HG03159 (cell line): ENCODE measurements around the gene C11orf24.

Experiments
- ATAC-seq: cut with Tn5 transposase; IDR thresholded peaks from one replicate; pipeline ENCODE4 v1.9.1; 2021; ENCODE audit warnings: mild to moderate bottlenecking, moderate library complexity; ENCODE audit not compliant: unreplicated experiment

C11orf24 gene

DNA sequence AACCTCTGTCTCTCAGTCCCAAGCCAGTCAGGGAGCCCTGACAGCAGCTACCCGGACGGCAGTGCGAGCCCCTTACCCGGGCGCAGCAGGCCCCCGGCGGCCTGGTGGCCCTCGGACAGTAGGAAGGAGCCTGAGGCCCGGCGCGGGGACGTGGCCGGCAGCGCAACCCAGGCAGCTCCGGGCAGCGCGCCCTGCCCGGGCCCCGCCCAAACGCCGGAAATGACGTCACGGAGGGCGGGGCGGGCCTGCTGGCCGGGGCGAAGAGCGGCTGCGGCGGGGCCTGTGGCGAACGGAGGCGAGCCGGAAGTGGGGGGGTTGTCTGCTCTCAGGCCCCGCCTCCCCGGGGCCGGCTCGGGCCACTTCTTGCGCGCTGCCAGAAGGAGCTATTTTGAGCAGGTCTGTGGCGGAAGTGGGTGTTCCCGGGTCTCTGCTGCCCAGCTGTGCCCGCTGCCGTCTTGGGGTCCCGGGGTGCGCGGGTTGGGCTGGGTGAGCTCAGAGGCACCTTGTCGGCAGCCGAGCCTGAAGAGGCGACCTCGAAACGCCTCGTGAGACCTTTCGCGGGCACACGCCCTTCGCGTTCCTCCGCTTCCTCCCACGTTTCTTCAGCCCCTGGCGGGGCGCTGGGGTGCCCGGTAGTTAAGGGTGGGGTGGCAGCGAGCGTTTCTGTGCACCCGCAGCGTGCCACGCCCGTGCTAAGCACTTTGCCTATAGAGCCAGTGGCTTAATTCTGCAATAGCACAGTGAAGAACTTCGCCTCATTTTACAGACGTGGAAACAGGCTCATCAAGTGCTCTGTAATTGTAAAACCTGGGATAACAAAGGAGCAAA lies at the start of gene C11orf24:
TSS of gene C11orf24 (minus strand) at position 193 of the 828 bp plus-strand sequence. CDS start 8,206 bp downstream, outside the sequence.
- peak; percentile 75 for ATAC-seq

GRCh38 chr11:68317147-68317785 lies 45.5 kb upstream of the C11orf24 start:
- no peak for ATAC-seq

GRCh38 chr11:68315171-68315920 lies 43.6 kb upstream of the C11orf24 start:
- no peak for ATAC-seq

DNA sequence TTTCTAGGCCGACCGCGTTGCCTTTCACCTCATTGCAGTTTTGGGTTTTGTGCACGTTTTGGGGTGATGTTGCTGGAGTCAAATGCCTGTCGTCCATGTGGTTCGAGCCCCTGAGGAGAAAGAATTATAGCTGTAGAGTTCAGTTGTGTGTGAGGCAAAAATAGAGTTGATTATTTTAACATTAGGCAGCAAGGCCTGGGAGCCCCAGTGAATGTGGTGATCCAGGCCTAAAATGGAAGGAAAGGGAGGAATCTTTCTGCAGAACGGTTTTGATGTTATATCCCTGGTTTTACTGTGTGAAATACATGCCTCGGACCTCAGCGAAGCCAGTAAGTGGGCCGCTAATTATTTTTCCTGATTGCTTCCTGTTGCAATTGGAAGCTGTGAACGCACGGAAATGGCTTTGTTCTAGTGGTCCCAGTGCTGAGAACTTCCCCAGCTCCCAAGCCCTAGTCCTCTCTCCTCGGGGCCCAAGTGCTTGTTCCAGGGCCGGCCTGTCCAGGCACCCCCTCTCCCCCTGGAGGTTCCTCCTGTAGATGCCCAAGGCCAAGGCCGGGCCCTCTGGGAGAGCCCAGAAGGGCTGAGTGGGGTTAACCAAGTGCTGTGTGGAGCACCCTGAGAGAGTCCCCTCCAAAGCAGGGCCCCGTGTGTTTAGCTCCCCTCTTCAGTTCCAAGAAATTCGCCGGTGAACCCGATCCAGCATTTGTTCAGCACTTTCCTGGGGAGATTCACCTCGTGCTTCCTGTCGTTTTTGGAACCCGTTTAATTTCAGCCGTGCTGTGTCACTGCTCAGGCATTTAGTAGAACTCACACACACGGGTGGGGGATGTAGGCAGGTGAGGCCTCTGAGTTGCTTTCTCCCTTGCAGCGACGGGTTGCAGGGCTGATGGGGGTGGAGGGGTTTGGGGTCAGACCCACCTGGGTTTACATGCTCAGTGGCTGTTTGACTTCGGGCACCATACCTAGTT lies 42.7 kb upstream of the C11orf24 start:
- ATAC-seq: no peak

DNA sequence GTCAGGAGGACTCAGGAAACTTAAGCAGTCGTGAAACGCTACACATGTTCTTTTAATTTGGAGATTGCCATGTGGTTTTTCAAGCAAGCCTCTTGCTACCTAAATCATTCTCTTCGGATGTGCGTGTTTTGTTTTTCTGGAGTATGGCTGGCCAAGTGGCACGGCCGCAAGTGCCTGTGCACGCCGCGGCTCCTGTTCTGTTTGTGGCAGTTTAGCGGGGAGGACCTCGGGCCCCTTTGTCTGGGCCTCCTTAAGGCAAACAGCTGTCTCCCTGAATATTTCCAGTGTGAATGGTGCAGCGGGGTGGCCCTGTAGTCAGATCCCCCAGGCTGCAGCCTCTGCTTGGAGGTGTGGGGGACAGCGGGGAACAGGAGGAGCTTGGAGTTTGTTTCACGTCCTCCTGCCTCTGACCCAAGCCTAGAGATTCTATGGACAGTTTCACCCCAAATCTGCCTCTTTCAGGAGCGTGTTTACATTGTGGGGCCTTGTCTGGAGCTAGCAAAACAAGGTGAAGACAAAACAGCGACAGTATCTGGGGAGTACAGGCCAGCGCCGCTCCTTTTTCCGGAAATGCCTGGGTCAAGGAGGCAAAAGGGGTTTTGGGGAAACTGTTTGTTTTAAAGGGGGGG lies 41.9 kb upstream of the C11orf24 start:
- no peak for ATAC-seq

- ATAC-seq: no peak
Measured at GRCh38 chr11:68312780-68313573, 41.2 kb upstream of the C11orf24 start.

DNA sequence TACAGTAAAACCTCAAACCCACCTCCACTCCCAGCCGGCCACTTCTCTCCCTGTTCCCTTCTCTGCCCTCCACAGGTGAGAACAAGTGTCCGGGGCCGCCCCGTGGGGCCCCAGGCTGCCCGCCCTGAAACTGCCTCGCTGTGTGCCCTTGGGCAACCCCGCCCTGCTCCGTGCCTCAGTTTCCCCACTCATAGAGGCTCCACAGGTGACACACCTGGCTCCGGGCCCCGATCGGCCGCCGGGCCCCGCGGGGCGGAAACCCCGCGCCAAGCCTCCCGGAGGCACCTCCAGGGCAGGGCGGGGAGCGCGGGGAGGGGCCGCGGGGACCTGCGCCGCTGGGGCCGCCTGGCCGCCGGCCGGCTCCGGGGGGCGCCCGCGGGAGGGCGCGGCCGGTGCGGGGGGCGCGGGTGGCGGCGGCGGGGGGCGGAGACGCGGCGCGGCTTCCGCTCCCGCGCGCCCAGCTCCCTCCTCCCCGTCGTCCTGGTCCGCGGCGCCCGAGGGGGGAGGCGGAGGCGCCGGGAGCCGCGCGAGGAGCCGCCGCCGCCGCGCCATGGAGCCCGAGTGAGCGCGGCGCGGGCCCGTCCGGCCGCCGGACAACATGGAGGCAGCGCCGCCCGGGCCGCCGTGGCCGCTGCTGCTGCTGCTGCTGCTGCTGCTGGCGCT lies 40.5 kb upstream of the C11orf24 start, which contains the start of gene LRP5:
TSS of gene LRP5 (plus strand) at position 475 of the 663 bp plus-strand sequence. CDS start at position 599, 124 bp downstream.
- no peak for ATAC-seq

- no peak for ATAC-seq
Measured at GRCh38 chr11:68311160-68312116, 39.7 kb upstream of the C11orf24 start.

GRCh38 chr11:68309621-68310185 lies 37.9 kb upstream of the C11orf24 start:
- ATAC-seq: no peak

GRCh38 chr11:68308068-68308467 lies 36.3 kb upstream of the C11orf24 start:
- no peak for ATAC-seq

DNA sequence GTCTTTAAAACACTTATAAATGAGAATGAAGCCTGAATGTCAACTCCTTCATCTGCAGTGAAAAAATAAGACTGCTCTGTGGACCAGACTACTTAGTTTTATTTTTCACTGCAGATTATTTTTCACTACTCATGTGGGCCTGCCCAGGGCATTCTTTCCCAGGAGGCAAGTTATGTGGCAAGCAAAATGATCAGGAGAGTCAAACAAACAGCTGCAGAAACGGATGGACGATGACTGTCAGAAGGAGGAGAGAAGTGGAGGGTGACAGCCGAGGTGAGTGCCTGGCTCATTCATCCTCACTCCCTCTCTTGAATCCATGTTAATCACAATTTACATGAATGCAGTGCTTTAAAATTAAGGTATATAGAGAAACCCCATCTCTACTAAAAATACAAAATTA lies 34.9 kb upstream of the C11orf24 start:
- ATAC-seq: no peak

DNA sequence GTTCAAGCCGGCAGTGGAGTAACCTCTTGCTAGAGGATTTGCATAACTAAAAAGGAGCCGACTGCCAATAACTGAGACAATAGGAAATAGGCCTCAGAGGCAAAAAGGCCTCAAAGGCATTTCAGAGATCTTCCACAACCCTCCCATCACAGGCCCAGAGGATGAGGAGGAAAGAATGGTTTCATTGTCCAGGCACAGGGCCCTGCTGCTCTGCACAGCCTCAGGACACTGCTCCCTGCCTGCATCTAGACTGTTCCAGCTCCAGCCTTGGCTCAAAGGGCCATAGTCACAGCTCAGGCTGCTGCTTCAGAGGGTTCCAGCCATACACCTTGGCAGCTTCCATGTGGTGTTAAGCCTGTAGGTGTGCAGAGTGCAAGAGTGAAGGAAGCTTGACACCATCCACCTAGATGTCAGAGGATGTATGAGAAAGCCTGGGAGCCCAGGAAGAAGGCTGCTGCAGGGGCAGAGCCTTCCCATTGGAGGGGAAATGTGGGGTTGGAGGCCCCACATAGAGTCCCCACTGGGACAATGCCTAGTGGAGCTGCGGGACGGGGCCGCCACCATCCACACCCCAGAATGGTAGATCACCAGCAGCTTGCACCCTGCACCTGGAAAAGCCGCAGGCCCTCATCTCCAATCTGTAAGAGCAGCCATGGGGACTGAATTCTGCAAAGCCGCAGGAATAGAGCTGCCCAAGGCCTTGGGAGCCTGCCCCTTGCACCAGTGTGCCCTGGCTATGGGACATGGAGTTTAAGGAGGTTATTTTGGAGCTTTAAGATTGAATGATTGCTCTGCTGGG lies 32.4 kb upstream of the C11orf24 start:
- ATAC-seq: no peak

- ATAC-seq: no peak
Measured at GRCh38 chr11:68303083-68303482, 31.3 kb upstream of the C11orf24 start.

DNA sequence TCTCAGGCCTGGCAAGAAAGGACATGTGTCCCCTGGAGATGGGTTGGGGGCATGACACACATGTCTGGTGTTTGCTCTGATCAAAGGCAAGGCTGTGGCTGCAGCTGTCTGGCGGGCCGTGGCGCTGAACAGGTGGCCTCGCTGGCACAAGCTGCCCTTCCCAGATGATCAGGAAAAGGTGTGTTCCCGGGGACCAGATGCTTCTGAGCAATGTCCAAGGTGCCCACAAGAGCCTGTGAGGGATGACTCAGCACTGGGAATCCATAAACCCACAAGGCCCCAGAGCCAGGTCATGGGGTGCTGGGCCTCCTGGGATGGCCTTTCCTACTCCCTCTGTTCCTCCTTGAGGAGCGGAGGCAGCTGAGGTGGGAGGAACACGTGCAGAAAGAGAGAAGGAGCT lies 30.9 kb upstream of the C11orf24 start:
- no peak for ATAC-seq

DNA sequence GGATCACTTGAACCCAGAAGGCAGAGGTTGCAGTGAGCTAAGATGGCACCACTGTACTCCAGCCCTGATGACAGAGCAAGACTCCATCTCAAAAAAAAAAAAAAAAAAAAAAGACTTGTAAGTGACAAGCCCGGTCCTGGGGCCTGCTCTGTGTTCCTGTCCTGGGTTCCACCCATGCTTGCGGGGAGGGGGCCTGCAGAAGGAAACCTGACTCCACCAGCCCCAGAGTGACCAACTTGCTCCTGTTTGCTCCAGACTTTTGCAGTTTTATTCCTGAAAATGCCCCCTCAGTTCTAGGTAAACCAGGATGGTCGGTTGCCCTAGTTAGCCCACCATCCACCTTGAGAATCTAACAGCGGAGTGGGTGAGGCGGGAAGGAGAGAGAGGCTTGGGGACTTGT lies 30.5 kb upstream of the C11orf24 start:
- no peak for ATAC-seq
